HCT116 (cell line): ENCODE data around the gene CYB5A.

Experiments used
- SIN3A ChIP-seq: IDR thresholded peaks from 2 replicates; pipeline ENCODE4 v1.6.1; 2012; ENCODE audit warnings: low read depth
- SP1 ChIP-seq: IDR thresholded peaks from 2 replicates; pipeline ENCODE4 v1.6.1; 2012; ENCODE audit warnings: low read depth
- ZNF274 ChIP-seq: fragments of 200-500 bp; sonication (Bioruptor generic); IDR thresholded peaks from 2 replicates; pipeline ENCODE4 v1.6.1; 2014; ENCODE audit warnings: mild to moderate bottlenecking, low read depth, low read length, inconsistent platforms
- TF ChIP-seq, protein P1 (sequence below): IDR thresholded peaks from 2 replicates; pipeline ENCODE4 v1.6.1; 2011; ENCODE audit warnings: mild to moderate bottlenecking, low read length, moderate library complexity; ENCODE audit not compliant: insufficient replicate concordance; ENCODE audit errors: extremely low read depth
- TF ChIP-seq, protein P2 (sequence below), 3 experiments: fragments of 200-600 bp in 1 of 3; sonication (generic) in 1 of 3; IDR thresholded peaks in 2 of 3; conservative IDR thresholded peaks in 1 of 3; 2 replicates each; pipeline ENCODE4 v1.5.1; 2012 to 2017; ENCODE audit warnings: low read depth in 2 of 3, low read length in 2 of 3, antibody characterized with exemption in 1 of 3, borderline replicate concordance in 1 of 3, control low read depth in 1 of 3, mild to moderate bottlenecking in 1 of 3, mixed read lengths in 1 of 3, mixed run types in 1 of 3, moderate library complexity in 1 of 3; ENCODE audit not compliant: insufficient read depth in 1 of 3
- TF ChIP-seq, protein P3 (sequence below): IDR thresholded peaks from 2 replicates; pipeline ENCODE4 v1.6.1; 2012; ENCODE audit warnings: low read depth

DNA sequence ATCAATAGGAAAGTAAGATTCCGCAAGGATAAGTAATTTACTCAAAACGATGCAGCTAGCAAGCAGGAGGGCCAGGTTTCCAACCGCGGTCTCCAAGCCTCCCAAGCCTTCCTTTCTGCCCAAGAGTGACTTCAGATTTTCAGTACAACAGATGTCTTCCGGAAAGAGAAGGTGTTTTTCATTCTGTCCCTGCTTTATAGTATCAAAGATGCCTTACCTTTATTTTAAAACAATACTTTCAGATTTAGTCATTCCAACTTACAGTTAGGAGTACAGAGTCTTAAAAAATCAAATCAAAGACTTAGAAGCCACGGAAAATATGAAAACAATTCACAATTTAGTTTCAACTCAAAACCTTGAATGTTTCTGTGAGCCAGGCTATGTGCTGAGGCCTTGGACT is 43.6 kb downstream of the CYB5A start:
- TF ChIP-seq, protein P1, sequence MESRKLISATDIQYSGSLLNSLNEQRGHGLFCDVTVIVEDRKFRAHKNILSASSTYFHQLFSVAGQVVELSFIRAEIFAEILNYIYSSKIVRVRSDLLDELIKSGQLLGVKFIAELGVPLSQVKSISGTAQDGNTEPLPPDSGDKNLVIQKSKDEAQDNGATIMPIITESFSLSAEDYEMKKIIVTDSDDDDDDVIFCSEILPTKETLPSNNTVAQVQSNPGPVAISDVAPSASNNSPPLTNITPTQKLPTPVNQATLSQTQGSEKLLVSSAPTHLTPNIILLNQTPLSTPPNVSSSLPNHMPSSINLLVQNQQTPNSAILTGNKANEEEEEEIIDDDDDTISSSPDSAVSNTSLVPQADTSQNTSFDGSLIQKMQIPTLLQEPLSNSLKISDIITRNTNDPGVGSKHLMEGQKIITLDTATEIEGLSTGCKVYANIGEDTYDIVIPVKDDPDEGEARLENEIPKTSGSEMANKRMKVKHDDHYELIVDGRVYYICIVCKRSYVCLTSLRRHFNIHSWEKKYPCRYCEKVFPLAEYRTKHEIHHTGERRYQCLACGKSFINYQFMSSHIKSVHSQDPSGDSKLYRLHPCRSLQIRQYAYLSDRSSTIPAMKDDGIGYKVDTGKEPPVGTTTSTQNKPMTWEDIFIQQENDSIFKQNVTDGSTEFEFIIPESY, result no peak
- TF ChIP-seq, protein P2, sequence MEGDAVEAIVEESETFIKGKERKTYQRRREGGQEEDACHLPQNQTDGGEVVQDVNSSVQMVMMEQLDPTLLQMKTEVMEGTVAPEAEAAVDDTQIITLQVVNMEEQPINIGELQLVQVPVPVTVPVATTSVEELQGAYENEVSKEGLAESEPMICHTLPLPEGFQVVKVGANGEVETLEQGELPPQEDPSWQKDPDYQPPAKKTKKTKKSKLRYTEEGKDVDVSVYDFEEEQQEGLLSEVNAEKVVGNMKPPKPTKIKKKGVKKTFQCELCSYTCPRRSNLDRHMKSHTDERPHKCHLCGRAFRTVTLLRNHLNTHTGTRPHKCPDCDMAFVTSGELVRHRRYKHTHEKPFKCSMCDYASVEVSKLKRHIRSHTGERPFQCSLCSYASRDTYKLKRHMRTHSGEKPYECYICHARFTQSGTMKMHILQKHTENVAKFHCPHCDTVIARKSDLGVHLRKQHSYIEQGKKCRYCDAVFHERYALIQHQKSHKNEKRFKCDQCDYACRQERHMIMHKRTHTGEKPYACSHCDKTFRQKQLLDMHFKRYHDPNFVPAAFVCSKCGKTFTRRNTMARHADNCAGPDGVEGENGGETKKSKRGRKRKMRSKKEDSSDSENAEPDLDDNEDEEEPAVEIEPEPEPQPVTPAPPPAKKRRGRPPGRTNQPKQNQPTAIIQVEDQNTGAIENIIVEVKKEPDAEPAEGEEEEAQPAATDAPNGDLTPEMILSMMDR (IDR thresholded peaks at IDR 0.05 in 2 of 3, conservative IDR thresholded peaks at IDR 0.05 in 1 of 3; ENCODE audit: borderline replicate concordance in 1 of 3, insufficient read depth in 1 of 3, low read depth in 2 of 3, low read length in 2 of 3), result no peak
- TF ChIP-seq SIN3A, result no peak
- TF ChIP-seq SP1, result no peak
- TF ChIP-seq, protein P3, sequence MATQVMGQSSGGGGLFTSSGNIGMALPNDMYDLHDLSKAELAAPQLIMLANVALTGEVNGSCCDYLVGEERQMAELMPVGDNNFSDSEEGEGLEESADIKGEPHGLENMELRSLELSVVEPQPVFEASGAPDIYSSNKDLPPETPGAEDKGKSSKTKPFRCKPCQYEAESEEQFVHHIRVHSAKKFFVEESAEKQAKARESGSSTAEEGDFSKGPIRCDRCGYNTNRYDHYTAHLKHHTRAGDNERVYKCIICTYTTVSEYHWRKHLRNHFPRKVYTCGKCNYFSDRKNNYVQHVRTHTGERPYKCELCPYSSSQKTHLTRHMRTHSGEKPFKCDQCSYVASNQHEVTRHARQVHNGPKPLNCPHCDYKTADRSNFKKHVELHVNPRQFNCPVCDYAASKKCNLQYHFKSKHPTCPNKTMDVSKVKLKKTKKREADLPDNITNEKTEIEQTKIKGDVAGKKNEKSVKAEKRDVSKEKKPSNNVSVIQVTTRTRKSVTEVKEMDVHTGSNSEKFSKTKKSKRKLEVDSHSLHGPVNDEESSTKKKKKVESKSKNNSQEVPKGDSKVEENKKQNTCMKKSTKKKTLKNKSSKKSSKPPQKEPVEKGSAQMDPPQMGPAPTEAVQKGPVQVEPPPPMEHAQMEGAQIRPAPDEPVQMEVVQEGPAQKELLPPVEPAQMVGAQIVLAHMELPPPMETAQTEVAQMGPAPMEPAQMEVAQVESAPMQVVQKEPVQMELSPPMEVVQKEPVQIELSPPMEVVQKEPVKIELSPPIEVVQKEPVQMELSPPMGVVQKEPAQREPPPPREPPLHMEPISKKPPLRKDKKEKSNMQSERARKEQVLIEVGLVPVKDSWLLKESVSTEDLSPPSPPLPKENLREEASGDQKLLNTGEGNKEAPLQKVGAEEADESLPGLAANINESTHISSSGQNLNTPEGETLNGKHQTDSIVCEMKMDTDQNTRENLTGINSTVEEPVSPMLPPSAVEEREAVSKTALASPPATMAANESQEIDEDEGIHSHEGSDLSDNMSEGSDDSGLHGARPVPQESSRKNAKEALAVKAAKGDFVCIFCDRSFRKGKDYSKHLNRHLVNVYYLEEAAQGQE, result no peak
- TF ChIP-seq ZNF274, result no peak
